T-helper 2 cell treated with Interferon-gamma antibody and Interleukin-4, amounts not matched to agents 5 μg/mL and 100 μg/mL, for 36 hours (primary cell): ENCODE measurements around the gene HMGB3.
"Not testable (repeated sequence)": the region's sequence is repeated elsewhere in the genome, so short reads cannot be mapped to it uniquely, and the experiment has no call there.

ENCODE experiments used
- DNase-seq: peaks from one replicate; pipeline ENCODE4 v3.0.0; 2021; ENCODE audit warnings: low spot score
- H3K27ac Mint-ChIP-seq: one replicate; pipeline ENCODE4 v1.8.0; 2021; ENCODE audit warnings: mild to moderate bottlenecking, mixed read lengths
- H3K27me3 Mint-ChIP-seq: one replicate; pipeline ENCODE4 v1.8.0; 2021; ENCODE audit warnings: low read depth, mixed read lengths
- H3K36me3 Mint-ChIP-seq: one replicate; pipeline ENCODE4 v1.8.0; 2021; ENCODE audit warnings: low read depth, mixed read lengths
- H3K4me1 Mint-ChIP-seq: one replicate; pipeline ENCODE4 v1.8.0; 2021; ENCODE audit warnings: low read depth, mixed read lengths
- H3K4me3 Mint-ChIP-seq: one replicate; pipeline ENCODE4 v1.8.0; 2022; ENCODE audit warnings: mild to moderate bottlenecking, moderate library complexity, mixed read lengths
- H3K9me3 Mint-ChIP-seq: one replicate; pipeline ENCODE4 v1.8.0; 2021; ENCODE audit warnings: mixed read lengths

HMGB3 gene

DNA sequence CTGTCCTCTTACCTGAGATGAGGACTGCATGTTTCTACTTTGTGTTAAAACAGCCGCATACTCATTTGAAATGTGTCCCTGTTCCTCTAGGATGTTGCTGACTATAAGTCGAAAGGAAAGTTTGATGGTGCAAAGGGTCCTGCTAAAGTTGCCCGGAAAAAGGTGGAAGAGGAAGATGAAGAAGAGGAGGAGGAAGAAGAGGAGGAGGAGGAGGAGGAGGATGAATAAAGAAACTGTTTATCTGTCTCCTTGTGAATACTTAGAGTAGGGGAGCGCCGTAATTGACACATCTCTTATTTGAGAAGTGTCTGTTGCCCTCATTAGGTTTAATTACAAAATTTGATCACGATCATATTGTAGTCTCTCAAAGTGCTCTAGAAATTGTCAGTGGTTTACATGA, 4.6 kb downstream of the HMGB3 start:
- H3K27me3 Mint-ChIP-seq, DNase-seq, H3K27ac Mint-ChIP-seq, H3K4me3 Mint-ChIP-seq, H3K9me3 Mint-ChIP-seq: not testable (repeated sequence)
- Mint-ChIP-seq H3K4me1 (peaks cover 11% of the 10 kb centered on the region), H3K36me3 (peaks cover 17% of the 10 kb centered on the region)

DNA sequence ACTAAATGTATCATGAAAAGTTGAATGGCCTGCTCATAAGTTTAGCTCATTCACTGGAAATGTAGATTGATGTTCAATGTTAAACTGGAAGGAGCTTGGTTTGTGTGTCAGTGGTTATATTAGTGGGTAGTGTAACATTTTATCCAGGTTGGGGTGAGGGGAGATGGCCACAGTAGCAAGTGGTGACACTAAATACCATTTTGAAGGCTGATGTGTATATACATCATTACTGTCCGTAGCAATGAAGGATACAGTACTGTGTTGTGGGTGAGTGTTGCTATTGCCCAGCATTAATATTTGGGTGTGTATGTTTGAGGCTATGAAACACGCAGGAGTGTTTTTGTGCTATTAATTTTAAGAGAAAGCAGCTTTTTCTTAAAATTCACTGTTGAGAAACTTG, 6.3 kb downstream of the HMGB3 start:
- DNase-seq, result no peak
- Mint-ChIP-seq H3K36me3 (peaks cover 17% of the 10 kb centered on the region), H3K9me3 (no peaks in the 10 kb centered on the region), H3K4me3 (no peak overlapping the region), H3K27me3 (no peaks in the 10 kb centered on the region), H3K27ac (no peak overlapping the region), H3K4me1 (peaks cover 11% of the 10 kb centered on the region)

DNA sequence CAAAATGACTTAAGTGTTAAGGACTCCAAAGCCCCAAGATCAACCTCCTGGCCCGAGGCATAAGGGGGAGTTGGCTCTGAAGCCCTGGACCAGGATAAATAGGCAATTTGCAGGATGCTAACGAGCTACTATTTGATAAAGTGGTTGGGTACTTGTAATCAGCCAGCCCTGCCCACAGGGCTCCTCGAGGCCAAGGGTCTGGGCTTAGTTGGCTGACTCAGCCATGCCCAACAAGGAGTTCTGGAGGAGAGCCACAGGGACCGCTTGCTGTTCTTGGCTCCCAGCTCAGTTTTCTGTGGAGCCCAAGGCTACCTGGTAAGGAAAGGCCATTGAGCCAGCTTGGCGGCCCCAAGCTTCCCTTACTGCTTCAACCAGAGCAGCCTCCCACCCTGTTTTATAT, 7.8 kb downstream of the HMGB3 start:
- DNase-seq, result no peak
- Mint-ChIP-seq H3K4me3 (no peak overlapping the region), H3K36me3 (peaks cover 13% of the 10 kb centered on the region), H3K9me3 (no peaks in the 10 kb centered on the region), H3K27me3 (no peaks in the 10 kb centered on the region), H3K4me1 (peaks cover under 1% of the 10 kb centered on the region), H3K27ac (no peak overlapping the region)

DNA sequence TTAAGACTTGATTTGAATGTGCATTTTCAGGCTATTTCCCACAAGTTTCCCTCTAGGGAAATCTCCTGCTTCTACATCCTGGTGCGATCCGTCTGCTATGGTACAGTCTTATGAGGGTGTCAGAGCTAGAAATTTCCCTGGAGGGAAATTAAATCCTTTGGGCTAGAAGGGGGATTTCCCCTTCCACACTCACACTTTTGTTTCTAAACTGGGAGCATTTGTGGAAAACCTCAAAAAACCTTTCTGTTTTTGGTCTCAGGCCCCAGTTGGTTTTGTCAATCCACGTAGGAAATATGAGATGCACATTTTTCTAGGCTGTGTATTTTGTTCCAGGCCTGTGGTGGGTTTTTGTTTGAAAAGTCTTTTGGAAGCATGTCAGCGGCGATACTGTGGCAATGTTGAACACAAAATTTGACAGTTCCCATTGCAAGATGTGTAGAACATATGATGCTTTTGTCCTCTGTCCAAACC, 17.8 kb downstream of the HMGB3 start:
- Mint-ChIP-seq H3K27ac (no peak overlapping the region), H3K4me1 (no peaks in the 10 kb centered on the region), H3K36me3 (no peaks in the 10 kb centered on the region), H3K9me3 (no peaks in the 10 kb centered on the region), H3K4me3 (no peak overlapping the region), H3K27me3 (no peaks in the 10 kb centered on the region)
- DNase-seq, result no peak

DNA sequence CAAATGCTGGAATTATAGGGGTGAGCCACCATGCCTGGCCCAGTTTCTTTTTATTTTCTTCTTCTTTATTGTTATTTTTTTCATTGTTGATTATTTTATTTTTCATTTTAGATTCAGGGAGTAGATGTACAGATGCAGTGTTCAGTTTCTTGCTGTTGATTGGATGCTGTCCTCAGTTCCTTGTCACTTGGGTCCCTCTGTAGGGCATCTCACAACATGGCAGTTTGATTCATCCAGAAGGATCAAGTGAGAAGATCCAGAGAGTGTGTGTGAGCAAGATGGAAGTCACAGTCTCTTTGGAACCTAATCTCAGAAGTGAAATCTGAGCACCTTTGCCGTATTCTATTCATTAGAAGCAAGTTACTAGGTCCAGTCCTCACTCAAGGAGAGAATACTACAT, 20.9 kb downstream of the HMGB3 start:
- no peak for DNase-seq
- H3K27ac Mint-ChIP-seq, result no peak overlapping the region
- no peaks in the 10 kb centered on the region for H3K27me3 Mint-ChIP-seq
- H3K9me3 Mint-ChIP-seq, result no peaks in the 10 kb centered on the region
- H3K4me1 Mint-ChIP-seq, result no peaks in the 10 kb centered on the region
- H3K36me3 Mint-ChIP-seq, result no peaks in the 10 kb centered on the region
- H3K4me3 Mint-ChIP-seq, result no peak overlapping the region

DNA sequence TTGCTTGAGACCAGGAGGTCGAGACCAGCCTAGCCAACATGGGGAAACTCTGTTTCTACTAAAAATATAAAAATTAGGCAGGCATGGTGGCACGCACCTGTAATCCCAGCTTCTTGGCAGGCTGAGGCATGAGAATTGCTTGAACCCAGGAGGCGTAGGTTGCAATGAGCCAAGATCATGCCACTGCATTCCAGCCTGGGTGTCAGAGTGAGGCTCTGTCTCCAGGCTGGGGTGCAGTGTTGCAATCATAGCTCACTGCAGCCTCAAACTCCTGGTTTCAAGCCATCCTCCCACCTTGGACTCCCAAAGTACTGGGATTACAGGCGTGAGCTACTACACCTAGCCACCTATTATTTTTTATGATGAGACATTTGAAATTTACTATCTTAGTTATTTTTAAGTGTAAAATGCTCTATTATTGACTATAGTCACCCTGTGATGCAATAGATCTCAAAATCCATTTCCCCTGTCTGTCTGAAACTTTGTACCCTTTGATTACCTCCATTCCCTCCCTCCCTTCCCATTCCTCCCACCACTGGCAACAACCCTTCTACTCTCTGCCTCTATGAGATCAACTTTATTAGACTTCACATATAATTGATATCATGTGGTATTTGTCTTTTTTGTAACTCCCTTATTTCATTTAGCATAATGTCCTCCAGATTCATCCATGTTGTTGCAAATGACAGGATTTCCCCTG, 23.4 kb downstream of the HMGB3 start:
- no peaks in the 10 kb centered on the region for H3K27me3 Mint-ChIP-seq
- H3K4me1 Mint-ChIP-seq, result no peaks in the 10 kb centered on the region
- H3K36me3 Mint-ChIP-seq, result no peaks in the 10 kb centered on the region
- H3K9me3 Mint-ChIP-seq, result peaks cover 7% of the 10 kb centered on the region
- H3K4me3 Mint-ChIP-seq, result no peak overlapping the region
- DNase-seq, result no peak
- H3K27ac Mint-ChIP-seq, result no peak overlapping the region

- Mint-ChIP-seq H3K9me3 (peaks cover 7% of the 10 kb centered on the region), H3K27ac (no peak overlapping the region), H3K4me3 (no peak overlapping the region), H3K36me3 (no peaks in the 10 kb centered on the region), H3K27me3 (no peaks in the 10 kb centered on the region), H3K4me1 (no peaks in the 10 kb centered on the region)
- DNase-seq, result no peak
Observed at GRCh38 chrX:151009582-151009981, 26.4 kb downstream of the HMGB3 start.

GRCh38 chrX:151013164-151013743, 30.1 kb downstream of the HMGB3 start:
- Mint-ChIP-seq H3K4me3 (no peak overlapping the region), H3K36me3 (no peaks in the 10 kb centered on the region), H3K4me1 (no peaks in the 10 kb centered on the region), H3K9me3 (peaks cover 7% of the 10 kb centered on the region), H3K27ac (no peak overlapping the region), H3K27me3 (no peaks in the 10 kb centered on the region)
- DNase-seq, result no peak

- Mint-ChIP-seq H3K36me3 (no peaks in the 10 kb centered on the region), H3K27me3 (no peaks in the 10 kb centered on the region), H3K27ac (no peak overlapping the region), H3K4me1 (no peaks in the 10 kb centered on the region), H3K9me3 (peaks cover 6% of the 10 kb centered on the region), H3K4me3 (no peak overlapping the region)
- DNase-seq, result no peak
Observed at GRCh38 chrX:151015684-151016083, 32.5 kb downstream of the HMGB3 start.

- no peak for DNase-seq
- Mint-ChIP-seq H3K4me3 (no peak overlapping the region), H3K27ac (no peak overlapping the region), H3K4me1 (no peaks in the 10 kb centered on the region), H3K9me3 (no peaks in the 10 kb centered on the region), H3K36me3 (no peaks in the 10 kb centered on the region), H3K27me3 (no peaks in the 10 kb centered on the region)
Observed at GRCh38 chrX:151019856-151020255, 36.7 kb downstream of the HMGB3 start.

DNA sequence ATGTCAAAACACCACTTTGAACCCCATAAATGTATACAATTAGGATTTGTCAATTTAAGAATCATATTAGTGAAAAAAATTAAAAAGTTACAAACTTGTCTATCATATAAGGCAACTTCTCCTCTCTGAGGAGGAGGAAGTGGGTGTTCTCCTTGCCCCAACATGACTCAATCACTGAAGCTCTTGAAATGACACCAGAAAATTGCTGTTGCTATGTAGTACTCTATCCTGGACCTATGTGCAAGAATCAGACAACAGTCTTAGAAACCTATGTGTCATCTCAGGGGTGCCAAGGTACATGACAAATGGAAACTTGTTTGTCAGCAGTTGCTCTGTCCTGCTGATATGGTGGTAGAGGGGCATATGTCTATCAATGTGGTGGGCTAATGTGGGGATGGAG, 47.7 kb downstream of the HMGB3 start:
- Mint-ChIP-seq H3K4me3 (no peak overlapping the region), H3K9me3 (no peaks in the 10 kb centered on the region), H3K36me3 (no peaks in the 10 kb centered on the region), H3K27ac (no peak overlapping the region), H3K4me1 (no peaks in the 10 kb centered on the region), H3K27me3 (no peaks in the 10 kb centered on the region)
- DNase-seq, result no peak

GRCh38 chrX:151031391-151031975, 48.3 kb downstream of the HMGB3 start:
- Mint-ChIP-seq H3K4me3 (no peak overlapping the region), H3K27ac (no peak overlapping the region)

GRCh38 chrX:151039351-151039750, 56.2 kb downstream of the HMGB3 start:
- Mint-ChIP-seq H3K27me3 (no peaks in the 10 kb centered on the region), H3K4me1 (no peaks in the 10 kb centered on the region), H3K36me3 (no peaks in the 10 kb centered on the region), H3K9me3 (no peaks in the 10 kb centered on the region), H3K27ac (no peak overlapping the region), H3K4me3 (no peak overlapping the region)
- DNase-seq, result no peak

More at GRCh38 chrX:151031391-151031975, 48.3 kb downstream of the HMGB3 start:
- Mint-ChIP-seq H3K9me3 (no peaks in the 10 kb centered on the region), H3K27me3 (no peaks in the 10 kb centered on the region), H3K4me1 (no peaks in the 10 kb centered on the region), H3K36me3 (no peaks in the 10 kb centered on the region)
- no peak for DNase-seq
